GM19025 (cell line): ENCODE results near the gene CPTP.

ENCODE experiments used
- ATAC-seq: cut with Tn5 transposase; IDR thresholded peaks from one replicate; pipeline ENCODE4 v1.9.1; 2021; ENCODE audit warnings: mild to moderate bottlenecking, low read depth, moderate library complexity; ENCODE audit not compliant: unreplicated experiment

CPTP gene

GRCh38 chr1:1317420-1317819 lies 7.2 kb upstream of the CPTP start:
- no peak for ATAC-seq

DNA sequence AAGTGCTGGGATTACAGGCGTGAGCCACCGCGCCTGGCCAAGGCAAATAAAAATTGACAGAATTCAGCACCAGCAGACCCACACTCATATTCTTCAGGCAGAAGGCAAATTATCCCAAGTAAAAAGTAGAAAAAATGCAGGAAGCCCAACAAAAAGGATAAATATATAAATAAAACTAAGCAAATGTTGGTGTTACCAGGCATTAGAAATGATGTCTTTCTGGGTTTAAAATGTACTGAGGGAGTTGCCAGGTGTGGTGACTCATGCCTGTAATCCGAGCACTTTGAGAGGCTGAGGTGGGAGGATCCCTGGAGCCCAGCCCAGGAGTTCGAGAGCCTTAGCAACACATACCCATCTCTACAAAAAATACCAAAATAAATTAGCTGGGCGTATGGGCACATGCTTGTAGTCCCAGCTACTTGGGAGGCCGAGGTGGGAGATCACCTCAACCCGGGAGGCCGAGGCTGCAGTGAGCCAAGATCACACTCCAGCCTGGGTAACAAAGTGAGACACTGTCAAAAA lies 6.4 kb upstream of the CPTP start:
- ATAC-seq = no peak

DNA sequence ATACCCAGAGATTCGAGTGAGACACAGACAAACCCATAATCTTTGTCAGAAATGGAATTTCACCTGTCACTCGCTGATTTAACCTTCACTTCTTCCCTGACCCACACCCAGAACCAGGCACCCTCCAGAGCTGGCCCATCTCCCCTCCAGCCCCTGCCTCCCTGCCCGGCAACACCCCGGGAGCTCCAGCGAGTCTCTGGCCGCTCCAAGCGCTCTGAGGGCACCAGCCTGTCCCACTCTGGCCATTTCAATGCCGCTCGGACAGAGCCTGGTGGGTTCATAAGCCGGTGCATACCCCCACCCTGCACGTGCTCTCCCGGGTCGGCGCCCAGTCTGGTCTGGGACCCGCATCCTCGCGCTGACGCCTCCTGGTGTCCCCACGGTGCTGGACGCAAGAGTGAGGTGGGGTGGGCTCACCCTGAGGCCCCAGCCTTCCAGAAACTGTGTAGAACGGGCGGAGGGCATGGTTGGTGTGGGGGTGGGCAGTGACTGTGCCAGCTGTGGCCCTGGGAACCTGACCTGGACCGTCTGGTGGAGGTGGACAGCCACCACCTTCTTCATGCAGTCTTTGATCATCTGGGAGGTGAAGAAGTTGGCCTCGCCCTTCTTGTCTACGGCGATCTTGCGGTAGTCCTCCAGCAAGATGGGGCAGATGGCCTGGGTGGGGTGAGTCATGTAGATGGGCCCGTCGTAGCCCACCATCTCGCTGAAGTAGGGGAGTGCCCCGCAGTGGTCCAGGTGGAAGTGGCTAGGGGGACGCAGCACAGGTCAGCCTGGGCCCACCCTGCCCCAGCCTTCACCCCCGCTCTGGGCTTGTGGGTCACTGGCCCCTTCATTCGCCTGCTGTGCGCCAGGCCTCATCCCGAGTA lies 5.6 kb upstream of the CPTP start:
- no peak for ATAC-seq

DNA sequence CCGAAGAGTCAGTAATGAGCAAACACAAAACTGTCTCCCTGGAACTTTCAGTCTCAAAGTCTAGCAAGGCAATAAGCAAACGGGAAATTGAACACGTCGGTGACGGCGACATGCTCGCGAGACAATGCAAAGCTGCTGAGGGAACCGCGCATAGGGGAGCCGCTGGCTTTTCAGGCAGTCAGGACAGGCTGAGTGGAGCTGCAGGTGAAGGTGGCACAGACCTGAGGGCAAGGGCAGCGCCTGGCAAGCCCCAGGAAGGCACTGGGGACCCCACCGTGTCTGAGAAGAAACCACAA lies 5.0 kb upstream of the CPTP start:
- ATAC-seq = no peak

DNA sequence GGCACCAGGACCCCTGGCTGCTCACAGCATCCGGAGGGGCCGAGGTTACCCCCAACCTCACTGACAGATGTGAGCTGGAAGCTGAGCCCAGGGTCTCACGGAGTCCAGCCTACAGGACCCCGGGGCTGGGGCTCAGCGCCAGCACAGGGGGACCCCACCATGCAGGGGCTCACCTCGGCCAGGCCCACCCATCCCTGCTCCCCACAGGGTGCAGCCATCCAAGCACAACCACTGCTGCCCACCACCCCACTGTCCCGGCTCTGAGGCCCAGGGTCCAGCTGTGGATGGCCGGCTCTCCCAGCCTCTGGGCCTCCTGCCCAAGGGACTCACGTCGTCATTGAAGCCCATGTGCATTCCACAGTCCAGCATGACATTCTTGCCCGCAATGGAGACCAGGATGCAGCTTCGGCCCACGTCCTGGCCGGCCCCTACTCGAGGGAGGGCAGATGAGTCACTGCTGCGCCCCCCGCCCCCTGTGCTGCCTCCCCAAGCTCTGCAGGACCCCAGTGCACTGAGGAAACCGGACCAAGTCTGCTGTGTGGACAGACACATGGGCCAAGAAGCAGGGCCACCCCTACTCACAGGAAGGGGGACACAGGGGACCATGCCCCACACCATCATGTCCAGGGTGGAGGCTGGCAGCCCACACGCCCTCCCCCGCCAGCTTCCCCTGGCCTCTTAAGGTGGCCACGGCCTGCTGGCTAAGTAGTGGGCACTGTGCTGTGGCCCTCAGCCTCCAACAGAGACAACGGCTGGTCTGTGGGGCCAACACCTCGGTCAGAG lies 3.7 kb upstream of the CPTP start:
- no peak for ATAC-seq

- no peak for ATAC-seq
Observed at GRCh38 chr1:1321477-1321876, 3.1 kb upstream of the CPTP start.

- no peak for ATAC-seq
Observed at GRCh38 chr1:1322418-1322817, 2.2 kb upstream of the CPTP start.

DNA sequence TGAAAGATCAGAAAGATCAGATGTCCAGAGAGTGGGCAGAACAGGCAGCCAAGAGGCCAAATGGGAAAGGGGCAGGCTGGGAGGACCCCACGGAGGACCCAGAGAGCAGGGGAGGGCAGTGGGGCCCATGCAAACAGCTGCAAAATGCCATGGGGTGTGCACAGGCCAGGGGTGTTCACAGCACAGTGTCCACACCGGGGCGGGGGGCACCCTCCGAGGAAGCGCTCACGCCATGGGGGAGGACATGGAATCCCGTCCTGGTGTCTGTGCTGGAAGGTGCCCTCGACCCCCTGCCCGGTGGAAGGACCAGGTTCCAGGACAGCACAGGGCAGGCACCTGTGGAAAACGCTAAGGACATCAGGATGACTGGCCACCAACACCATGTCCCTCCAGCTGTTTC lies 1.6 kb upstream of the CPTP start:
- ATAC-seq = no peak

DNA sequence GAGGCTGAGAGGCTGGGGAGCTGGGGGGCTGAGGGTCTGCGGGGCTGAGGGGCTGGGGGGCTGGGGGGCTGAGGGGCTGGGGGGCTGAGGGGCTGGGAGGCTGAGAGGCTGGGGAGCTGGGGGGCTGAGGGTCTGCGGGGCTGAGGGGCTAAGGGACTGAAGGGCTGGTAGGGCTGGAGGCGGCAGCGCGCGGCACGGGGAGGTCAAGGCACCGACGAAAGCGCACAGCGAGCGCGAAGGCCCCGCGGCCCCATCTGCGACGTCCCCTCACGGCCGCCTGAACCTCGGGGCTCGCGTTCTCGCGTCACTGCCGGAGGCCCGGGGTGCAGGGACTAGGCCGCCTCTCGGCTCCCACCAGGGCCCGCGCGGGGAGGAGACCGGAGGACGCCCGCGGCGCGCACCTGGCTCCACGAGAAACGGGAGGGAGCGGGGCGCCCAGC lies 498 bp upstream of the CPTP start:
- ATAC-seq = peak; percentile 27

DNA sequence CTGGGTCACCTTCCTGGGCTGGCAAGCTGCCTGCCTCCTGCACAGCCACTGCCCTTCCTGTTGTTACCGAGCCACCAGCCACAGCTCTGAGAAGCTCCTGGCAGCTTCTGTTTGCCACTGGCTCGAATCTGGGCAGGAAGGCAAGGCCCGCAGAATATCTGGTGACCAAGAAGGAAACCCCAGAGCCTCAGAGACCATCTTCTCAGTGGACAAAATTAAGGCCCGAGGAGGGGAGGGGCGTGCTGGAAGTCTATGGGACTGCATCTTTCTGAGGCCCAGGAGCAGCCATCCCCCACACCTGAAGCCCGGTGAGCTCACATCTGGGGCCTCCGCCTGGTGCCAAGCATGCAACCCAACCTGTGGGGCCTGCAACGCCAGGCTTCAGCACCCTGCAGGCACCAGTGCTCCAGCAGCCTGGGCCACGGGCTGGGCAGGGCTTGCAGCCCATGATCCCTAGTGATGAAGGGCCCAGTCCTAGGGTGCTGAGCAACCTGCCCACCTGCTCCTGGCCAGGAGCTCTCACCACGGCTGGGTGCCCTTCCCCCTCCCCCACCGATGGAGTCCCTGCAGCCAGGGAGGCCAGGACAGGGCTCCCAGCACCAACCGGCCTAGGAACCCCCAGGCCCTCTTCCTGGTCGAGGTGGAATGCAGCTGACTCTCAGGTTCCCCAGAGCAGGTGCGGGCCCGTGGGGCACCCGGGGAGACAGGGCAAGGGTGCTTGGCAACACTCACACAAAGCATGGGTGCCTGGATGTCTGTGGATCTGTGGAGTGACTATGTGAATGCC lies 879 bp downstream of the CPTP start:
- no peak for ATAC-seq

DNA sequence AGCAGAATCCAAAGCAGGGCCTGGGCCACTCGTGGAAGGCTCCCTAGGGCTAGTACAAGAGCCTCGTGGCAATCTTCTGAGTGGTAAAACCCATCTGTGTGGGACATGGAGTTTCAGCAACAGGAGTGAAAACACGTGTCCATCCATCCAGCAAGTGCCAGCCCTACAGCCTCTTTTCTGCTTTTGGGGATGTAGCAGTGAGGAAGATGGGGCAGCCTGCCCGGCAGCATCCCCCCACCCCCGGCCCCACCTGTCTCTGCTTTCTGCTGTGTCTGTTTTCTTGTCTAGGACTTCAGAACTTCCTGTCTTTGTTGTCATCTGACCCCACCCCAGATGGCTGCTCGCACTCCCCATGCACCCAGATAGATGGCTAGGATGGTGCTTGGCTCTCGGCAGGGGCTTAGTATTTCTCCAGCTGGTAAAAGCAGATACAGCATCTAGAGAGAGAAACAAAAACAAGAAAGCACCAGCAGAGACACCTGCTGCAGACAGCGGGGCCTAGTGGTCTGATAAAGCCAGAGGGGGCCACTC lies 1.5 kb downstream of the CPTP start:
- ATAC-seq = no peak

DNA sequence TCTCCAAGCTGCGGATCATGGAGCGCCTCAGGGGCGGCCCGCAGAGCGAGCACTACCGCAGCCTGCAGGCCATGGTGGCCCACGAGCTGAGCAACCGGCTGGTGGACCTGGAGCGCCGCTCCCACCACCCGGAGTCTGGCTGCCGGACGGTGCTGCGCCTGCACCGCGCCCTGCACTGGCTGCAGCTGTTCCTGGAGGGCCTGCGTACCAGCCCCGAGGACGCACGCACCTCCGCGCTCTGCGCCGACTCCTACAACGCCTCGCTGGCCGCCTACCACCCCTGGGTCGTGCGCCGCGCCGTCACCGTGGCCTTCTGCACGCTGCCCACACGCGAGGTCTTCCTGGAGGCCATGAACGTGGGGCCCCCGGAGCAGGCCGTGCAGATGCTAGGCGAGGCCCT lies 2.7 kb downstream of the CPTP start:
- no peak for ATAC-seq

GRCh38 chr1:1328254-1328653 lies 3.7 kb downstream of the CPTP start:
- ATAC-seq = no peak

GRCh38 chr1:1329304-1330210 lies 5.0 kb downstream of the CPTP start:
- no peak for ATAC-seq

DNA sequence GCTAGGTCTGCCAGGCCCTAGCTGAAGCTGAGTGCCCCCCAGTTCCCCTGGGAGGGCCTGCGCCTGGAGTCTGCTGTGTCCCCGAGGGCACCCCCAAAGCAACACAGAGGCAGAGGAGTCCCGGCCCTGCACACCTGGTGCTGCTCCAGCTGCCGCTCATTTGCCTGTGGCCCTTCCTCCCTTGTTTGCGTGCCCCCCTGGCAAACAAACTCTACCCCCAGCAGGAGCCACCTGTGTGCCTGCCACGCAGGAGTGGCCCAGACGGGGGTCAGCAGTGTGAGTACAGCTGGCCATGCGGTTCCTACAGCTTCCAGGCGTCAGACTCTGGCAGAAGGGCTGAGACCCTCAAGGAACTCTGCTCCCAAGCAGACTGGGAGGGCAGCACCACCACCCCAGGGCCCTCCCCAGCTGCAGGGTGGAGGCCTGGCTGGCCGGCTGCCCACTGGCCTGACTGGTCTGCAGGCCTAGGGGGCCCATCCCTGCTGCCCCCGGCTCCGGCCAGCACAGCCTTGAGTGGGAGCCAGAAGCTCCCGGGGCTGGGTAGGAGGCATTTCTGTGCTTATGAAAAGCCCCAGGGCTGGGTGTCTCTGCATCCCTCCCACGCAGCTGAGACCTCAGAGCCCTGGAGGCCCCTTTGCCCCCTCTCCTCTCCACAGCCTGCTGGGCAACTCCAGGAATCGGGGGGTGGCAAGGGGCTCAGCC lies 5.9 kb downstream of the CPTP start:
- ATAC-seq = no peak

DNA sequence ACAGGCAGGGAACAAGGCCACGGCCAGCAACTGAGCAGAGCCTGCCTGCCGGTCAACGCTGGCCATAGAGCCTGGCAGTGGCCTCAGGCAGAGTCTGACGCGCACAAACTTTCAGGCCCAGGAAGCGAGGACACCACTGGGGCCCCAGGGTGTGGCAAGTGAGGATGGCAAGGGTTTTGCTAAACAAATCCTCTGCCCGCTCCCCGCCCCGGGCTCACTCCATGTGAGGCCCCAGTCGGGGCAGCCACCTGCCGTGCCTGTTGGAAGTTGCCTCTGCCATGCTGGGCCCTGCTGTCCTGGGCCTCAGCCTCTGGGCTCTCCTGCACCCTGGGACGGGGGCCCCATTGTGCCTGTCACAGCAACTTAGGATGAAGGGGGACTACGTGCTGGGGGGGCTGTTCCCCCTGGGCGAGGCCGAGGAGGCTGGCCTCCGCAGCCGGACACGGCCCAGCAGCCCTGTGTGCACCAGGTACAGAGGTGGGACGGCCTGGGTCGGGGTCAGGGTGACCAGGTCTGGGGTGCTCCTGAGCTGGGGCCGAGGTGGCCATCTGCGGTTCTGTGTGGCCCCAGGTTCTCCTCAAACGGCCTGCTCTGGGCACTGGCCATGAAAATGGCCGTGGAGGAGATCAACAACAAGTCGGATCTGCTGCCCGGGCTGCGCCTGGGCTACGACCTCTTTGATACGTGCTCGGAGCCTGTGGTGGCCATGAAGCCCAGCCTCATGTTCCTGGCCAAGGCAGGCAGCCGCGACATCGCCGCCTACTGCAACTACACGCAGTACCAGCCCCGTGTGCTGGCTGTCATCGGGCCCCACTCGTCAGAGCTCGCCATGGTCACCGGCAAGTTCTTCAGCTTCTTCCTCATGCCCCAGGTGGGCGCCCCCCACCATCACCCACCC lies 6.7 kb downstream of the CPTP start, which contains the start of gene TAS1R3:
TSS of gene TAS1R3 (plus strand) at position 213 of the 898 bp plus-strand sequence. CDS start at position 279, 66 bp downstream.
- no peak for ATAC-seq

- ATAC-seq = no peak
Observed at GRCh38 chr1:1332031-1332755, 7.6 kb downstream of the CPTP start.
